Mesenchymal stem cell (in vitro differentiated cells and primary cell): ENCODE data around the gene IFT27.
A peak's percentile ranks its signal among the peaks of the same experiment; 100 is the strongest.

Experiments
- DNase-seq: peaks from one replicate; pipeline ENCODE4 v3.0.0-alpha.2; 2013
- H2AFZ ChIP-seq: one replicate; pipeline ENCODE4 v1.6.1; 2013; ENCODE audit warnings: low read depth, mild to moderate bottlenecking, control low read depth, inconsistent platforms, low read length, moderate library complexity
- H2AK5ac ChIP-seq: 2 replicates; pipeline ENCODE4 v1.6.1; 2013; ENCODE audit warnings: low read length, moderate library complexity, mild to moderate bottlenecking, inconsistent platforms; ENCODE audit not compliant: severe bottlenecking
- H2BK120ac ChIP-seq: one replicate; pipeline ENCODE4 v1.6.1; 2013; ENCODE audit warnings: low read depth, mild to moderate bottlenecking, inconsistent platforms, low read length, moderate library complexity
- H2BK12ac ChIP-seq, 2 experiments: one replicate each; pipeline ENCODE4 v1.6.1; 2013; ENCODE audit warnings: inconsistent platforms in 2 of 2, low read length in 2 of 2, mild to moderate bottlenecking in 2 of 2, moderate library complexity in 2 of 2, control low read depth in 1 of 2
- H2BK15ac ChIP-seq: one replicate; pipeline ENCODE4 v1.6.1; 2013; ENCODE audit warnings: mild to moderate bottlenecking, low read depth, inconsistent platforms; ENCODE audit not compliant: poor library complexity, severe bottlenecking
- H2BK5ac ChIP-seq: 2 replicates; pipeline ENCODE4 v1.6.1; 2013; ENCODE audit warnings: low read depth, mild to moderate bottlenecking, low read length, control low read depth, inconsistent platforms; ENCODE audit not compliant: poor library complexity, severe bottlenecking
- H3K14ac ChIP-seq, 2 experiments: one replicate each; pipeline ENCODE4 v1.6.1; 2013; ENCODE audit warnings: inconsistent platforms in 2 of 2, low read length in 2 of 2, control low read depth in 1 of 2, mild to moderate bottlenecking in 1 of 2, moderate library complexity in 1 of 2
- H3K18ac ChIP-seq, 2 experiments: one replicate each; pipeline ENCODE4 v1.6.1; 2013; ENCODE audit warnings: inconsistent platforms in 2 of 2, low read length in 2 of 2, control low read depth in 1 of 2, low read depth in 1 of 2, mild to moderate bottlenecking in 1 of 2
- H3K23ac ChIP-seq, 2 experiments: one replicate each; pipeline ENCODE4 v1.6.1; 2013; ENCODE audit warnings: inconsistent platforms in 2 of 2, low read length in 2 of 2, mild to moderate bottlenecking in 2 of 2, moderate library complexity in 2 of 2, control low read depth in 1 of 2
- H3K27ac ChIP-seq: 2 replicates; pipeline ENCODE4 v1.5.1; 2013; ENCODE audit warnings: mild to moderate bottlenecking, moderate library complexity, low read length, control low read depth, inconsistent platforms; ENCODE audit not compliant: poor library complexity, severe bottlenecking
- H3K27me3 ChIP-seq, 2 experiments: 2 replicates each; pipeline versions ENCODE4 v1.6.1 to v1.7.0; 2013; ENCODE audit warnings: low read length in 2 of 2, mild to moderate bottlenecking in 2 of 2, moderate library complexity in 2 of 2, control low read depth in 1 of 2, inconsistent platforms in 1 of 2; ENCODE audit not compliant: control insufficient read depth in 1 of 2, insufficient read depth in 1 of 2
- H3K36me3 ChIP-seq, 2 experiments: 2 replicates each; pipeline versions ENCODE4 v1.6.1 to v1.7.0; 2013; ENCODE audit warnings: low read length in 2 of 2, control low read depth in 1 of 2, inconsistent platforms in 1 of 2, low read depth in 1 of 2, mild to moderate bottlenecking in 1 of 2; ENCODE audit not compliant: insufficient read depth in 2 of 2, control insufficient read depth in 1 of 2
- H3K4ac ChIP-seq, 2 experiments: one replicate each; pipeline ENCODE4 v1.6.1; 2013; ENCODE audit warnings: inconsistent platforms in 2 of 2, low read length in 2 of 2, mild to moderate bottlenecking in 2 of 2, moderate library complexity in 2 of 2, control low read depth in 1 of 2, low read depth in 1 of 2
- H3K4me1 ChIP-seq: 2 replicates; pipeline ENCODE4 v1.6.1; 2013; ENCODE audit warnings: low read depth, low read length, control low read depth; ENCODE audit not compliant: control insufficient read depth, insufficient read depth
- H3K4me2 ChIP-seq: 2 replicates; pipeline ENCODE4 v1.6.1; 2013; ENCODE audit warnings: low read length, mild to moderate bottlenecking, inconsistent platforms; ENCODE audit not compliant: poor library complexity, severe bottlenecking
- H3K4me3 ChIP-seq, 2 experiments: 2 replicates each; pipeline versions ENCODE4 v1.5.1 to v1.7.0; 2013; ENCODE audit warnings: low read length in 2 of 2, mild to moderate bottlenecking in 2 of 2, control low read depth in 1 of 2, low read depth in 1 of 2; ENCODE audit not compliant: insufficient read depth in 1 of 2
- H3K79me1 ChIP-seq: replicated peaks from 2 replicates; pipeline ENCODE4 v1.6.1; 2013; ENCODE audit warnings: mild to moderate bottlenecking, control low read depth, low read length, inconsistent platforms; ENCODE audit not compliant: poor library complexity, severe bottlenecking
- H3K9ac ChIP-seq: 2 replicates; pipeline ENCODE4 v1.7.0; 2013; ENCODE audit warnings: mild to moderate bottlenecking, low read length, moderate library complexity
- H3K9me3 ChIP-seq: 2 replicates; pipeline ENCODE4 v1.7.0; 2013; ENCODE audit warnings: mild to moderate bottlenecking, low read length; ENCODE audit not compliant: control insufficient read depth
- H4K8ac ChIP-seq: one replicate; pipeline ENCODE4 v1.6.1; 2013; ENCODE audit warnings: inconsistent platforms, mild to moderate bottlenecking, low read length, moderate library complexity
- H4K91ac ChIP-seq: one replicate; pipeline ENCODE4 v1.6.1; 2013; ENCODE audit warnings: mild to moderate bottlenecking, low read length, inconsistent platforms
- WGBS: methylation state at CpG from one replicate; pipeline ENCODE4 v1.1.7; 2013; ENCODE audit warnings: mixed read lengths; 5-methylcytosine and 5-hydroxymethylcytosine counted together

The IFT27 gene

GRCh38 chr22:36816339-36816635 is 40.4 kb upstream of the IFT27 start:
- DNase-seq: no peak
- WGBS: 4% methylated on average over 12 of the region's 12 CpGs

GRCh38 chr22:36815558-36816338 is 39.8 kb upstream of the IFT27 start:
- DNase-seq: no peak
- Histone ChIP-seq H2BK12ac (no peak overlapping the region), H3K4me1 (peaks cover 23% of the 10 kb centered on the region), H3K27ac (no peak overlapping the region), H3K4me2 (no peak overlapping the region), H3K18ac (no peak overlapping the region), H2AK5ac (no peak overlapping the region), H3K14ac (no peak overlapping the region), H4K8ac (no peak overlapping the region), H3K79me1 (no peaks in the 10 kb centered on the region), H3K36me3 (no peaks in the 10 kb centered on the region), H2BK15ac (peak overlapping the region; percentile 31), H3K23ac (no peak overlapping the region), H2BK5ac (no peak overlapping the region), H3K9ac (no peak overlapping the region), H2BK120ac (no peak overlapping the region), H4K91ac (no peak overlapping the region), H3K9me3 (no peaks in the 10 kb centered on the region), H2AFZ (no peak overlapping the region), H3K4me3 (no peak overlapping the region), H3K27me3 (peaks cover 80 to 94% of the 10 kb centered on the region in 2 experiments), H3K4ac (no peak overlapping the region)
- 45% methylated on average over 8 of the region's 8 CpGs for WGBS

More at GRCh38 chr22:36816339-36816635, 40.4 kb upstream of the IFT27 start:
- Histone ChIP-seq H3K27me3 (peaks cover 85 to 98% of the 10 kb centered on the region in 2 experiments), H2BK5ac (no peak overlapping the region), H3K23ac (no peak overlapping the region), H4K8ac (no peak overlapping the region), H3K36me3 (no peaks in the 10 kb centered on the region), H2BK12ac (no peak overlapping the region), H3K14ac (no peak overlapping the region), H3K9ac (no peak overlapping the region), H3K4me3 (no peak overlapping the region), H3K27ac (no peak overlapping the region), H3K4me1 (peaks cover 23% of the 10 kb centered on the region), H4K91ac (no peak overlapping the region), H2AK5ac (no peak overlapping the region), H3K18ac (no peak overlapping the region), H3K4ac (no peak overlapping the region), H2BK120ac (no peak overlapping the region), H2AFZ (no peak overlapping the region), H2BK15ac (no peak overlapping the region), H3K79me1 (no peaks in the 10 kb centered on the region), H3K4me2 (no peak overlapping the region), H3K9me3 (no peaks in the 10 kb centered on the region)

- Histone ChIP-seq H3K79me1 (no peaks in the 10 kb centered on the region), H2BK120ac (no peak overlapping the region), H3K27me3 (peaks cover 77 to 92% of the 10 kb centered on the region in 2 experiments), H3K4me2 (no peak overlapping the region), H2BK15ac (no peak overlapping the region), H3K4ac (no peak overlapping the region), H3K9me3 (no peaks in the 10 kb centered on the region), H3K9ac (no peak overlapping the region), H3K23ac (no peak overlapping the region), H4K91ac (no peak overlapping the region), H3K18ac (no peak overlapping the region), H3K14ac (no peak overlapping the region), H3K4me3 (no peak overlapping the region), H2AFZ (no peak overlapping the region), H2BK5ac (no peak overlapping the region), H2BK12ac (no peak overlapping the region), H2AK5ac (no peak overlapping the region), H3K36me3 (no peaks in the 10 kb centered on the region), H3K4me1 (peaks cover 23% of the 10 kb centered on the region), H3K27ac (no peak overlapping the region), H4K8ac (no peak overlapping the region)
- DNase-seq: no peak
- 61% methylated on average over 9 of the region's 10 CpGs for WGBS
Measured at GRCh38 chr22:36814801-36815200, 38.9 kb upstream of the IFT27 start.

GRCh38 chr22:36811094-36811800 is 35.3 kb upstream of the IFT27 start:
- Histone ChIP-seq H2AK5ac (no peak overlapping the region), H2BK120ac (no peak overlapping the region), H3K18ac (no peak overlapping the region), H3K9me3 (no peaks in the 10 kb centered on the region), H3K4me2 (no peak overlapping the region), H3K79me1 (no peaks in the 10 kb centered on the region), H2BK5ac (no peak overlapping the region), H3K14ac (no peak overlapping the region), H2BK12ac (no peak overlapping the region), H3K27ac (no peak overlapping the region), H3K27me3 (peaks cover 65 to 86% of the 10 kb centered on the region in 2 experiments), H3K4me1 (peaks cover 1% of the 10 kb centered on the region), H3K9ac (no peak overlapping the region), H3K4ac (no peak overlapping the region), H3K23ac (no peak overlapping the region), H4K8ac (no peak overlapping the region), H3K36me3 (no peaks in the 10 kb centered on the region), H3K4me3 (no peak overlapping the region), H4K91ac (no peak overlapping the region), H2AFZ (no peak overlapping the region), H2BK15ac (peak overlapping the region; percentile 33)
- WGBS: 89% methylated on average over 2 of the region's 3 CpGs
- DNase-seq: no peak
